Lung microvascular endothelial cell (primary cell): ENCODE measurements around the gene MCM5. TPM values are rescaled to one million over a fixed set of nuclear protein-coding genes. Genes with fewer than 3 reads are reported as not detected.

Experiments
- DNase-seq, 2 donors: peaks; one replicate each; pipeline versions ENCODE4 v3.0.0 to v3.0.0-alpha.2; 2010; ENCODE audit warnings: low read depth in 2 of 2
- total RNA-seq: library from RNA; depleted of rRNA; stranded (reverse); fragments of >200 nt; gene quantifications from 2 replicates; pipeline ENCODE4 v1.2.1, GENCODE V29; 2014

MCM5 gene
- total RNA-seq, 1 donor from 2014 or later, result 15.3 TPM

- no peak for DNase-seq
Observed at GRCh38 chr22:35403356-35403755, 3.4 kb downstream of the MCM5 start.

- no peak for DNase-seq
Observed at GRCh38 chr22:35404176-35404575, 4.2 kb downstream of the MCM5 start.

- DNase-seq, result no peak
Observed at GRCh38 chr22:35406443-35406842, 6.5 kb downstream of the MCM5 start.

- DNase-seq, result no peak
Observed at GRCh38 chr22:35407362-35407761, 7.4 kb downstream of the MCM5 start.

- DNase-seq, result no peak
Observed at GRCh38 chr22:35409783-35410662, 10.1 kb downstream of the MCM5 start.

GRCh38 chr22:35410663-35411034 is 10.7 kb downstream of the MCM5 start:
- no peak for DNase-seq

- DNase-seq, result no peak
Observed at GRCh38 chr22:35411102-35411501, 11.2 kb downstream of the MCM5 start.

GRCh38 chr22:35413624-35414023 is 13.7 kb downstream of the MCM5 start:
- no peak for DNase-seq

- DNase-seq, result no peak
Observed at GRCh38 chr22:35417606-35418005, 17.7 kb downstream of the MCM5 start.

- DNase-seq, result no peak
Observed at GRCh38 chr22:35418088-35418487, 18.1 kb downstream of the MCM5 start.

- DNase-seq, result no peak
Observed at GRCh38 chr22:35418731-35419130, 18.8 kb downstream of the MCM5 start.

GRCh38 chr22:35419756-35420155 is 19.8 kb downstream of the MCM5 start:
- DNase-seq, result no peak

- DNase-seq, result no peak
Observed at GRCh38 chr22:35421121-35421520, 21.2 kb downstream of the MCM5 start.

- no peak for DNase-seq
Observed at GRCh38 chr22:35422145-35422544, 22.2 kb downstream of the MCM5 start.

- no peak for DNase-seq
Observed at GRCh38 chr22:35422936-35423335, 23.0 kb downstream of the MCM5 start.

- no peak for DNase-seq
Observed at GRCh38 chr22:35424081-35424480, 24.1 kb downstream of the MCM5 start.

- peak in 1 of 2 donors; percentile 22 for DNase-seq
Observed at GRCh38 chr22:35424761-35425160, 24.8 kb downstream of the MCM5 start.

- DNase-seq, result no peak
Observed at GRCh38 chr22:35425546-35425945, 25.6 kb downstream of the MCM5 start.

- DNase-seq, result no peak
Observed at GRCh38 chr22:35425971-35426800, 26.2 kb downstream of the MCM5 start.

GRCh38 chr22:35426801-35427140 is 26.8 kb downstream of the MCM5 start:
- DNase-seq, result no peak

- DNase-seq, result peak; percentile 84 to 94
Observed at GRCh38 chr22:35430897-35431322, 31.0 kb downstream of the MCM5 start.

GRCh38 chr22:35431483-35432227 is 31.7 kb downstream of the MCM5 start:
- no peak for DNase-seq
